Activated CD4-positive, alpha-beta T cell treated with anti-CD3 and anti-CD28 coated beads, Interleukin-2, amount 10 ng/mL, durations not matched to agents 24 days and 14 days (primary cell): ENCODE data around the gene FBXL7. TPM values are rescaled to one million over a fixed set of nuclear protein-coding genes. Genes with fewer than 3 reads are reported as not detected.
A peak's percentile ranks its signal among the peaks of the same experiment; 100 is the strongest.

Experiments
- DNase-seq: peaks from one replicate; pipeline ENCODE4 v3.0.0; 2022
- H3K27ac Mint-ChIP-seq: one replicate; pipeline ENCODE4 v1.8.0; 2022; ENCODE audit warnings: mild to moderate bottlenecking, mixed read lengths
- H3K27me3 Mint-ChIP-seq: one replicate; pipeline ENCODE4 v1.8.0; 2022; ENCODE audit warnings: mixed read lengths
- H3K36me3 Mint-ChIP-seq: one replicate; pipeline ENCODE4 v1.8.0; 2022; ENCODE audit warnings: low read depth, mild to moderate bottlenecking, mixed read lengths
- H3K4me1 Mint-ChIP-seq: one replicate; pipeline ENCODE4 v1.8.0; 2021; ENCODE audit warnings: mixed read lengths
- H3K4me3 Mint-ChIP-seq: one replicate; pipeline ENCODE4 v1.8.0; 2022; ENCODE audit warnings: mild to moderate bottlenecking, moderate library complexity, mixed read lengths
- H3K9me3 Mint-ChIP-seq: one replicate; pipeline ENCODE4 v1.8.0; 2021; ENCODE audit warnings: mixed read lengths
- intact Hi-C: fragments of 100-400 bp; cut with micrococcal nuclease; formaldehyde crosslinking; loops from one replicate; pipeline ENCODE4 v1.15.1; 2023
- total RNA-seq: library from RNA; stranded (reverse); gene quantifications from 2 replicates; pipeline ENCODE4 v1.2.3, GENCODE V29; 2022

The FBXL7 gene
- total RNA-seq, 1 donor from 2014 or later, result not detected

DNA sequence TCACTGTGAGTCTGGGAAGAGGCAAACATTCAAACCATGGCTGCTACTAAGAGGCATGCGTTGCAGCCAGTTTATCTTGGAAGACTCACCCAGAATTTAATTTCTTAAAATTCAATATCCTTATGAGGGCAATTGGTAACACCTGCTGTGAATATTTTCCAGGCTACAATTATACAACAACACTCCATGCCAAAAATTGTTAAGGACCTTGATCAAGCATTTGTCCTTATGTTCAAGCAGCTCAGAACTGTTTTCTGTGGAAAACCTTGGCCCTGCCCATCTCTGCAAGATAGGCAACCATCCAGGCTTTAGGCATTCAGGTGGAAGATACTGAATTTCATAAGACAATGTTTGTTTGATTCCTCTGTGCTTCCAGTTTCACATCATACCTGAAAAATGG, 327.8 kb downstream of the FBXL7 start:
- intact Hi-C loops, result no loop called here
- no peak for DNase-seq
- Mint-ChIP-seq H3K27me3 (no peaks in the 10 kb centered on the region), H3K9me3 (no peaks in the 10 kb centered on the region), H3K4me3 (no peak overlapping the region), H3K27ac (no peak overlapping the region), H3K4me1 (no peaks in the 10 kb centered on the region), H3K36me3 (no peaks in the 10 kb centered on the region)

- Mint-ChIP-seq H3K27me3 (no peaks in the 10 kb centered on the region), H3K9me3 (no peaks in the 10 kb centered on the region), H3K4me3 (no peak overlapping the region), H3K27ac (no peak overlapping the region), H3K4me1 (no peaks in the 10 kb centered on the region), H3K36me3 (no peaks in the 10 kb centered on the region)
- intact Hi-C loops, result no loop called here
- DNase-seq, result no peak
These were observed 331.4 kb downstream of the FBXL7 start for GRCh38 chr5:15831408-15831807.

- no peaks in the 10 kb centered on the region for H3K27me3 Mint-ChIP-seq
- intact Hi-C loops, result no loop called here
- no peak overlapping the region for H3K27ac Mint-ChIP-seq
These were observed 333.4 kb downstream of the FBXL7 start for GRCh38 chr5:15833365-15833764.

GRCh38 chr5:15834596-15835245, 334.7 kb downstream of the FBXL7 start:
- Mint-ChIP-seq H3K27ac (no peak overlapping the region), H3K9me3 (no peaks in the 10 kb centered on the region), H3K36me3 (no peaks in the 10 kb centered on the region), H3K27me3 (no peaks in the 10 kb centered on the region), H3K4me1 (no peaks in the 10 kb centered on the region), H3K4me3 (no peak overlapping the region)
- intact Hi-C loops, result no loop called here
- DNase-seq, result no peak

More at GRCh38 chr5:15833365-15833764, 333.4 kb downstream of the FBXL7 start:
- DNase-seq, result no peak
- H3K36me3 Mint-ChIP-seq, result no peaks in the 10 kb centered on the region
- H3K4me3 Mint-ChIP-seq, result no peak overlapping the region
- no peaks in the 10 kb centered on the region for H3K4me1 Mint-ChIP-seq
- H3K9me3 Mint-ChIP-seq, result no peaks in the 10 kb centered on the region

- Mint-ChIP-seq H3K36me3 (no peaks in the 10 kb centered on the region), H3K9me3 (no peaks in the 10 kb centered on the region), H3K27ac (no peak overlapping the region), H3K4me3 (no peak overlapping the region), H3K27me3 (no peaks in the 10 kb centered on the region), H3K4me1 (no peaks in the 10 kb centered on the region)
- intact Hi-C loops, result no loop called here
- DNase-seq, result no peak
These were observed 335.5 kb downstream of the FBXL7 start for GRCh38 chr5:15835514-15835913.

GRCh38 chr5:15837551-15838289, 337.7 kb downstream of the FBXL7 start:
- Mint-ChIP-seq H3K36me3 (no peaks in the 10 kb centered on the region), H3K4me1 (no peaks in the 10 kb centered on the region)
- intact Hi-C loops, result no loop called here

DNA sequence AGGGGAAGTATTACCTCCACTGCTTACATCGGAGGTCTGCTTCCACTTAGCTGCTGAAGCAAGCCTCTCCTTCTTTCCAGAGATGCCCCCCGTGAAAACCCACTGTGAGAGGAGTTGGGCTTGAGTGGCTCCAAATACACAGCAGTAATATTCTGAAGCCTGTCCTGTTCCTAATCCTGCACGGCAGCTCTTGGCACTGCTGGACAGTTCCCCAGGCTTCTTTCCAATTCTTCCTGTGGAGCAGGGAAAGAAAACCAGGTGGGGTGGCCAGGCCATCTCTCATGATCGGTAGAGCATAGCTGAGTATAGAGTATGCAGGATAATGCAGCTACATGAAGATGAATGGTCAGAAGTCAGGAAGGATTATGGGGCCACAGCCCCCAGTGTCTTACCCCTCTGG, 344.3 kb downstream of the FBXL7 start:
- peaks cover 7% of the 10 kb centered on the region for H3K9me3 Mint-ChIP-seq
- no peak overlapping the region for H3K27ac Mint-ChIP-seq
- intact Hi-C loops, result no loop called here
- no peaks in the 10 kb centered on the region for H3K27me3 Mint-ChIP-seq
- H3K4me3 Mint-ChIP-seq, result no peak overlapping the region
- no peaks in the 10 kb centered on the region for H3K4me1 Mint-ChIP-seq
- no peak for DNase-seq
- H3K36me3 Mint-ChIP-seq, result no peaks in the 10 kb centered on the region

More at GRCh38 chr5:15837551-15838289, 337.7 kb downstream of the FBXL7 start:
- H3K27ac Mint-ChIP-seq, result no peak overlapping the region
- H3K27me3 Mint-ChIP-seq, result no peaks in the 10 kb centered on the region
- no peak for DNase-seq
- peaks cover 7% of the 10 kb centered on the region for H3K9me3 Mint-ChIP-seq
- no peak overlapping the region for H3K4me3 Mint-ChIP-seq

DNA sequence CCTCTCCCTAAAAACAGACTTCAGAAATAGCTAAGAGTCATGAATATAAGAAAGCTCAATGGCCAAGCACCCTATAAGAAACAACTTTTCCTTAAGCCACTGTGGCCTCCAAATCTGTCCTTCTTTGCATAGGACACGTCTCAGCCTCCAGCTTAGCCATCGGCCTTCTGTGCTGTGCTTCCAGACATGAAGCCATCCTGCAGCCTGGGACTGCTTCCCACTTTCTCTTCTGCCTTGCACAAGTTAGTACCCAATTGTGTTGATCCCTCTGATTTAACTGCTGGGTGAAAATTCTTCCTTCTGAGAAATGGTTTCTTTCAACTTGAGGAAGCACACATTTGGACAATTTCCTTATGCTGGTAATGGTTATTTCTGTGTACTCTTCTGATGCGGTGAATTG, 344.9 kb downstream of the FBXL7 start:
- Mint-ChIP-seq H3K4me3 (no peak overlapping the region), H3K36me3 (no peaks in the 10 kb centered on the region), H3K4me1 (no peaks in the 10 kb centered on the region), H3K27ac (no peak overlapping the region), H3K9me3 (peaks cover 7% of the 10 kb centered on the region), H3K27me3 (no peaks in the 10 kb centered on the region)
- DNase-seq, result peak; percentile 2
- intact Hi-C loops, result no loop called here

DNA sequence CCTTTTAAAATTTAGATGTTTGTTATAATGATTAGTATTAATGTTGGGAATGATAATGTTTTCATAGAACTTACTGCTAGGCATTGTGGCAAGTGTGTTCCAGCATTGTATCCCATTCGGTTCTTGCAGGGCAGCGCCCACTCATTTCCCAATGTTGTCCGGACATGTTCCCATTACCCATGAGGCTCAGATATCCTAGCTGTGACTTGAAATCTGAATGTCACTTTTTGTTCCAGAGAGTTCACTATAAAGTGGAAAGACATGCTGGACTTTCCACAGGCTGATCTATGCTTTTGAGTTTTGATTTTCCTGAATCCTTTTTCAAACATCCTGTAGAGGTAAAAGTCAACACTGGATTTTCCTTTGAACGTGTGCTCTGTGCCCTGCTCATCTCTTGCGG, 350.6 kb downstream of the FBXL7 start:
- H3K4me3 Mint-ChIP-seq, result no peak overlapping the region
- intact Hi-C loops, result no loop called here
- H3K9me3 Mint-ChIP-seq, result peaks cover 3% of the 10 kb centered on the region
- DNase-seq, result no peak
- no peaks in the 10 kb centered on the region for H3K27me3 Mint-ChIP-seq
- no peak overlapping the region for H3K27ac Mint-ChIP-seq
- H3K36me3 Mint-ChIP-seq, result no peaks in the 10 kb centered on the region
- H3K4me1 Mint-ChIP-seq, result no peaks in the 10 kb centered on the region

GRCh38 chr5:15850939-15851341, 351.0 kb downstream of the FBXL7 start:
- intact Hi-C loops, result no loop called here
- H3K36me3 Mint-ChIP-seq, result no peaks in the 10 kb centered on the region
- no peak for DNase-seq
- H3K27ac Mint-ChIP-seq, result no peak overlapping the region
- H3K4me1 Mint-ChIP-seq, result no peaks in the 10 kb centered on the region
- H3K9me3 Mint-ChIP-seq, result peaks cover 3% of the 10 kb centered on the region
- H3K27me3 Mint-ChIP-seq, result no peaks in the 10 kb centered on the region
- H3K4me3 Mint-ChIP-seq, result no peak overlapping the region

- no peaks in the 10 kb centered on the region for H3K27me3 Mint-ChIP-seq
- DNase-seq, result no peak
- H3K36me3 Mint-ChIP-seq, result no peaks in the 10 kb centered on the region
- no peaks in the 10 kb centered on the region for H3K4me1 Mint-ChIP-seq
- intact Hi-C loops, result no loop called here
- no peak overlapping the region for H3K4me3 Mint-ChIP-seq
- H3K27ac Mint-ChIP-seq, result no peak overlapping the region
- H3K9me3 Mint-ChIP-seq, result peaks cover 3% of the 10 kb centered on the region
These were observed 352.2 kb downstream of the FBXL7 start for GRCh38 chr5:15852217-15852616.

GRCh38 chr5:15852949-15853348, 353.0 kb downstream of the FBXL7 start:
- Mint-ChIP-seq H3K27me3 (no peaks in the 10 kb centered on the region), H3K4me1 (no peaks in the 10 kb centered on the region), H3K9me3 (peaks cover 3% of the 10 kb centered on the region), H3K4me3 (no peak overlapping the region), H3K27ac (no peak overlapping the region), H3K36me3 (no peaks in the 10 kb centered on the region)
- intact Hi-C loops, result no loop called here
- DNase-seq, result no peak

- Mint-ChIP-seq H3K9me3 (no peaks in the 10 kb centered on the region), H3K27me3 (no peaks in the 10 kb centered on the region), H3K4me1 (no peaks in the 10 kb centered on the region), H3K4me3 (no peak overlapping the region), H3K36me3 (no peaks in the 10 kb centered on the region), H3K27ac (no peak overlapping the region)
- DNase-seq, result no peak
- intact Hi-C loops, result no loop called here
These were observed 358.3 kb downstream of the FBXL7 start for GRCh38 chr5:15858326-15858725.

DNA sequence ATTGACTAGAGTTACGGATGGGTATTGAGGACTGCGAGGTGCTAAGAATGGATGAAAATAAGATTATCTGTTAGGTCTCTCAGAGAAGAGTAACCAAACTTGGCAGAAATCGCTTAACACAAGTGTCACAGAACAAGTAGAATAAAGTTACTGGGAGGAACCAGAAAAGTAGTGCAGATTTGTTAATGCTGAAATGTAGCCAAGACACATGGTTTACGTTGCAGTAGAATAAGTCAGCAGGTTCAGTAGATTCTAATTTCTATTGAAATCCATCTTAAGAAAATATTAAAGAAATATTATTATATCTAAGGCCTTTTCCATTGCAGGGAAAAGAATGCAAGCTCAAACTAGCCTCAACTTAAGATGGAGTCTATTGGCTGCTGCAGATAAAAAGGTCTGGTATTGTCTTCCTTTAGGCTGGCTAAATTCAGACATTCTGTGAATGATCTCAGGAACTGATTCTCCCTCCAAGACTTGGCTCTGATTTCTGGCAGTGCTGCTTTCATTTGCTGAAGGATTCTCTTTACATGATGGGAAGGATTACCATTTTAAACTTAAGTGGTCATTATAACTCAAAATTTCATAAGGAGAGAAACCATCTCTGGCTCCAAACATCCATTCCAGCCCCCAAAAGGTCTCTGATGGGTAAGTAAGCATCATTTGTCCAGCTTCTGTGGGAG, 364.7 kb downstream of the FBXL7 start:
- no peak for DNase-seq
- Mint-ChIP-seq H3K27ac (no peak overlapping the region), H3K4me3 (no peak overlapping the region), H3K4me1 (no peaks in the 10 kb centered on the region), H3K9me3 (peaks cover 18% of the 10 kb centered on the region), H3K27me3 (no peaks in the 10 kb centered on the region), H3K36me3 (no peaks in the 10 kb centered on the region)
- intact Hi-C loops, result no loop called here
